Measurements from ENCODE around the gene SLC29A4. TPM values are rescaled to one million over a fixed set of nuclear protein-coding genes. Genes with fewer than 3 reads are reported as not detected.
"Not testable (repeated sequence)": the region's sequence is repeated elsewhere in the genome, so short reads cannot be mapped to it uniquely, and the experiment has no call there.

Gene SLC29A4
- total RNA-seq, 1 donor from 2014 or later, result 8.8 TPM

DNA sequence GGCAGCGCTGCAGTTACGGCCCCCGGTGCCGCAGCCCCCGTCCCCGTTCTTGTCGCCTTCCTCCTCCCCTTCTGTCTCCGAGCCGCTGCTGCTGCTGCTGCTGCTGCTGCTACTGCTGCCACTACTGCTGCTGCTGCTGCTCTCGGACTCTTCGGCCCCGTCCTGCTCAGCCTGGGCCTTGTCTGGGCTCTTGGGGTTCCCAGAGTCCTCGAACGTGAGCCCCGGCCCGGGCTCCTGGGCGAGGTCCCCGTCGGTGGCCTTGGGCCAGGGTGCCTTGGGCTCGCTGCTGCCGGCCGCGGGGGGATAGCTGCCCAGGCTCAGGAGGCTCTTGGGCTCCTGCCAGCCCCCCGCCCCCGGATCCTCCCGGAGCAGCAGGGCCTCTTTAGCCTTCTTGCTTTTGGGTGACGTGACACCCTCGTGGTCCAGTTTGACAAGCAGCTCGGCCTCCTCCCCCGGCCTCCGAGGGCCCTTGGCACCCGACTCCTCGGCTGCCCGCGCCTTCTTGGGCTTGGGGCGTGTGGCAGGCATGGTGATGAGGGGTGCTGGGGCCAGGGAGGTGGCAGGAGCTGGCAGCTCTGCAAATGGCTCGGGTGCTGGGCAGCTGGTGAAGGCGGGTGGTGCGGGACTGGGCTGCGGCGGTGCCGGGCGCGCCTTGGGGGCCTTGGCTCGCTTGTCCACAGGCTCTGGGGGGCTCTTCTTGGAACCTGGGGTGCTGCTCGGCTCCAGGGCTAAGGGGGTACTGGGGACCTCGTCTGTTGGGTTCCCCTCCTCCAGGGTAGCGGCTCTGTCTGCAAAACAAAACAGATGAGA is 30.5 kb downstream of the SLC29A4 start:
- ATAC-seq, result peak; percentile 20
- DNase-seq (ENCODE audit: low spot score); intact Hi-C loops (cut with DNase I): not testable (repeated sequence)

- intact Hi-C loops (cut with DNase I), result no loop called here
- ATAC-seq (peak; percentile 29), DNase-seq (ENCODE audit: low spot score) (no peak)
Observed at GRCh38 chr7:5314864-5315263, 32.1 kb downstream of the SLC29A4 start.

DNA sequence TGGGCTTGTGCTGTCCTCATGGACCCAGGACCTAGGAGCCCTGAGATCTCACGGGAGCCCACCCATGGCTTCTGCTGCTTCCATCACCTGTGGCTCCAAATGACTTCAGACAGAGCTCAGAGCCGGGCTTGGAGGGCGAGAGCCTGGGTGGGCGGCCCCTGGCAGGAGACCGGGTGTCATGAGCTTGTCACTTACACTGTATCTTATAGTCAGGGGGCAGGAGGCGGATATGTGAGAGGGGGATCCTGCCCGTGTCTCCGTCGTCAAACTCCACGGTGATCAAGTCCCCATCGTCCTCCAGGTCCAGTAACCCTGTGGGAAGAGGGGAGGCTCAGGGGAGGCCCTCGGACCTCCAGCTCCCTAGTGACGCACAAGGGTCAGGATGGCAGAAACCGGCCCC is 33.0 kb downstream of the SLC29A4 start:
- intact Hi-C loops (cut with DNase I), result no loop called here
- DNase-seq (ENCODE audit: low spot score) (no peak), ATAC-seq (peak; percentile 18)

DNA sequence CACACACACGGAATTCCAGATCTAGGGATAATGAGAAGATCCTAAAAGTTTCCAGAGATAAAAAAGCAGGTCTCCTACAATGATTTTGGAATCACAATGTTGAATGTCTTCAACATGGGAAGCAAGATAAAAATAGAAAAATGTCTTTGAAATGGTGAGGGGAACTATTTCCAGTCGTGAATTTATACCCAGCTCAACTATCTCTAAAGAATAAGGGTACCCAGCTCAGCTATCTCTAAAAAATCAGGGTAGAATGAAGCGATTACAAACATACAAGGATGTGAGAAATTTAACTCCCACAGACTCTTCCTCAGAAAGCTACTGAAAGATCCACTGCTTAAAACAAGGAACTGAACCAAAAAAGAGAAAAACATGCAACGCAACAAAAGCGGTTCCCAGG is 35.9 kb downstream of the SLC29A4 start:
- intact Hi-C loops (cut with DNase I); DNase-seq (ENCODE audit: low spot score); ATAC-seq: not testable (repeated sequence)

DNA sequence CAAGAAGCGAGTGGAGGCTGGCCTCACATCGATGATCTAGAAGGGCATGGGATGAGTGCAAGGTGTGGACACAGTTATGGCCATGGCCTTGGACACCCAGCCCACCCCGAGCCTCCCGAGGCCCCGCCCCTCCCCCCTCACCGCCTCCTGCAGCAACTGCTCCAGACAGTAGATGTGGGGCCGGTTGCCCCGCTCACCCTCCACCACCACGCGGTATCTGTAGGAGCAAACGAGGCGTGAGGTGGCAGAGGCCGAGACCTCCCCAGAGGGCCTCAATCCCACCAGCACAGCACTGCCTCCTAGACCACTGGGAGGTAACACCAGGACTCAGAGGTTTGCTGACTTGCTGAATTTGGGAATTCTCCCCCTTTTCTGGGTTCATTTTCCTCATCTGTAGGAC is 37.6 kb downstream of the SLC29A4 start:
- intact Hi-C loops (cut with DNase I), result no loop called here
- DNase-seq (ENCODE audit: low spot score) (no peak), ATAC-seq (no peak)

DNA sequence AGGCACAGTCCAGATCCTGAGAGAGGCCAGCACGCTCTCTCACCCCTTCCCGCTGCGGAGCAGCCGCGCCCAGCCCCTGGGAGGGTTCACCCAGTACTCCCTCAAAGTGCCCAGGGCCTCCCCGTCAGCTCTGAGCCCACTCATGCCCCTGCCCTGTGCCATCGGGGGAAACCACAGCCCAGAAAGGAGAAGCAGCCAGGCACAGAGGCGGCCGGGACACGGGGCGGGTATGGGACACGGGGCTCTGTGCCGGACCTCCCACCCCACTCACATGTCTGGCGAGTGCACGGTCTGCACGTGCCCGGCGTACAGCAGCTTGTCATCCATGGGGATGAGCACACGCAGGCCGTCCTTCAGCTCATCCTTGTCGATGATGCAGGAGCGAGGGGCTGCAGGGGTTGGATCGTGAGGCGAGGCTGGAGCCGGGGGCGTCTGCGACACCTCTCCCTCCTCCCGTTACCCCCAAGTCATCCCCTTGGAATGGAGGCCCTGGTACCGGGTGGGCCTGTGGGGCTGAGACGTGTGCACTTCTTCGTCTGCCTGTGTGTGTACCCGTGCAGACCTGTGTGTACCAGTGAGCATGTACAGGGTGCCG is 38.2 kb downstream of the SLC29A4 start:
- DNase-seq (ENCODE audit: low spot score) (no peak), ATAC-seq (no peak)
- intact Hi-C loops (cut with DNase I), result no loop called here

DNA sequence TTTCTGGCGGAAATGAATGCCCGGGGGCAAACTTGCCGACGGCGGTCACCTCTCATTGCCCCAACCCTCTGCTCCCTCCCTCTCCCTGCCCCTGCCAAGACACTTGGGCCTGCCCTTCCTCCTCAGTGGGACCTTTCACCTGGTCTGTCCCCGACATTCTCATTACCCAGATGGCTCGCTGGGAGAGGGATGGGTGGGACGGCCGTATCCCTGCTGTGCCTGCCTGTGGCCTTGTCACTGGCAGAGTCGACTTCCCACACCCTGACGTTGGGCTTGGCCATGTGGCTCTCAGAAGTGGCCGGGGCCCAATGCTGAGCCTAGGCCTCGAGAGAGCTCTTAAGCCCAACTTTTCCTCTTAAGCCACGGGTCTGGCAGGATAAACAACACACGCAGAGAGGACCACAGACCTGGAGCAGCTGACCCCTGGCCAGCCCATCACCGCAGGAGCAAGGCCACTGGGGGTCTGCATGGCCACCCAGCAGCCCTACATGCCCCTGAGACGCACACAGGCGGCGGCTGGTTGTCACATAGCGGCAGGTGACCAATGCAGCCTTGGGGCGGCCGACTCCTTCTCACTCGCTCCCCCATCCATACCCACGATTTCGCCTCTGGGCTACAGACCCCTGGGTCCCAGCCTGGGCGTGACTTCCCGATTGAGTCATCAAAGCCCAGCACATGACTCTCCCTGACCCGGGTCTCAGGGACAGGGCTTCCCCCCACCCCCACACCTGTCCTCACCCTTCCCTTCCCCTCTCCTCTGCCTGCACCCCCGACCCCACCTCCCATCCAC is 40.1 kb downstream of the SLC29A4 start:
- no peak for ATAC-seq

GRCh38 chr7:5323800-5324781 is 41.3 kb downstream of the SLC29A4 start:
- ATAC-seq; intact Hi-C loops (cut with DNase I); DNase-seq (ENCODE audit: low spot score): not testable (repeated sequence)

More for the DNA sequence above, 40.1 kb downstream of the SLC29A4 start:
- no peak for DNase-seq (ENCODE audit: low spot score)
- intact Hi-C loops (cut with DNase I), result no loop called here

DNA sequence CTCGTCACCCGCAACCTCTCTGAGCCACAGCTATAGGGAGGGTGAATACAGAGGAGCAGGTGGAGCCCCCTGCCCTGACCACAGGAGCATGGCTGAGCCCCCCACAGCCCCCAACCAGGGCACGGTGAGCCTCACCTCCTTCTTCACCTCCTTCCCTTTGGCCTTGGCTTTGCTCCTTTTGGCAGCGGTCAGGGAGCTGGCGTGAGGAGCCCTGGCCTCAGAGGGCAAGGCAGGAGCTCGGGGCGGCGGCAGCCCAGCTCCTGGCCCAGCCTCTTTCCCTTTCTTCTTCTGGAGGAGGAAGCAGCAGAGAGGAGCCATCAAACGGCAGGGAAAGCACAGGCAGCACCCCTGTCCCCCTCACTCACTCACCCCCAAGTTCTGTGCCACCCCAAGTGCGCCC is 42.2 kb downstream of the SLC29A4 start:
- ATAC-seq (no peak), DNase-seq (ENCODE audit: low spot score) (no peak)
- intact Hi-C loops (cut with DNase I), result no loop called here

- intact Hi-C loops (cut with DNase I), result no loop called here
- DNase-seq (ENCODE audit: low spot score) (no peak), ATAC-seq (no peak)
Observed at GRCh38 chr7:5330288-5330687, 47.5 kb downstream of the SLC29A4 start.

GRCh38 chr7:5332579-5332978 is 49.8 kb downstream of the SLC29A4 start:
- DNase-seq (ENCODE audit: low spot score) (no peak), ATAC-seq (peak; percentile 14)
- intact Hi-C loops (cut with DNase I), result no loop called here

GRCh38 chr7:5333121-5334045 is 50.6 kb downstream of the SLC29A4 start:
- intact Hi-C loops (cut with DNase I), result no loop called here
- ATAC-seq, result peak; percentile 36
- DNase-seq (ENCODE audit: low spot score), result no peak

GRCh38 chr7:5334671-5335070 is 51.9 kb downstream of the SLC29A4 start:
- no peak for DNase-seq (ENCODE audit: low spot score)
- ATAC-seq, result no peak
- intact Hi-C loops (cut with DNase I), result no loop called here

GRCh38 chr7:5337047-5337446 is 54.3 kb downstream of the SLC29A4 start:
- intact Hi-C loops (cut with DNase I), result no loop called here
- DNase-seq (ENCODE audit: low spot score) (no peak), ATAC-seq (no peak)

DNA sequence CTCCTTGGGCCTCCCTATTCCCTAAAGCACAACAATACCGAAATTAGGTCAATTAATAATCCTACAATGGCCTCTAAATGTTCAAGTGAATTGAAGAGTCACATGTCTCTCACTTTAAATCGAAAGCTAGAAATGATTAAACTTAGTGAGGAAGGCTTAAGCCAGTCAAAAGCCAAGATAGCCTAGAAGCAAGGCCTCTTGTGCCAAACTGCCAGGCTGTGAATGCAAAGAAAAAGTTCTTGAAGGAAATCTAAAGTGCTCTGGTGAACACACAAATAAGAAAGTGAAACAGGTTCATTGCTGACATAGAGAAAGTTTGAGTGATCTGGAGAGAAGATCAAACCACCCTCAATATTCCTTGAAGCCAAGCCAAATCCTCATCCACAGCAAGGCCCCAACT is 57.2 kb downstream of the SLC29A4 start:
- DNase-seq (ENCODE audit: low spot score) (no peak), ATAC-seq (no peak)
- intact Hi-C loops (cut with DNase I), result no loop called here

DNA sequence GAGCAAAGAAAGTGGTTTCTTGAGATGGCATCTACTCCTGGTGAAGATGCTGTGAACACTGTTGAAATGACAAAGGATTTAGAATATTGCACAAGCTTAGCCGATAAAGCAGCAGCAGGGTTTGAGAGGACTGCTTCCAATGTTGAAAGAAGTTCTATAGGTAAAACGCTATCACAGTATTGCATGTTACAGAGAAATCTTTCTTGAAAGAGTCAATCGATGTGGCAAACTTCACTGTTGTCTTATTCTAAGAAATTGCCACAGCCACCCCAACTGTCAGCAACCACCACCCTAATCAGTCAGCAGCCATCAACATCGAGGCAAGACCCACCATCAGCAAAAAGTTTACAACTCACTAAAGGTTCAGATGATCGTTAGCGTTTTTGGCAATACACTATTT is 59.9 kb downstream of the SLC29A4 start:
- intact Hi-C loops (cut with DNase I), result no loop called here
- no peak for DNase-seq (ENCODE audit: low spot score)
- no peak for ATAC-seq

DNA sequence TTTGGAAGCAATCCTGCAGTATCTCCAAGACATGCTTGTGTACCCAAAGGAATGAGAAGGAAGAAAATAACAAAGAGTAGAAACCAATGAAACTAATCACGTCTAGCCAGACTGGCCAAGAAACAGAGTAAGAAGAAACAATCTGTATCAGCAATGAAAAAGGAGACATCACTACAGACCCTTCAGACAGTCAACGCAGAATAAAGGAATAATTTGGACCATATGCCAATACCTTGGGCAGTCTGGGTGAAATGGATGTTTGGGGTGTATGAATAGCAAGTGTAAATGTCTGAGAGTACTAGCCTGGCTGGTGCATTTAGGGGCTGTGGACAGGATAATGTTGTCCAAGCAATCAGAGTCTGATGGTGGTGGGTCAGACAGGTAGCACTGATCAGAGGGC is 61.1 kb downstream of the SLC29A4 start:
- no peak for ATAC-seq
- intact Hi-C loops (cut with DNase I), result no loop called here
- DNase-seq (ENCODE audit: low spot score), result no peak

DNA sequence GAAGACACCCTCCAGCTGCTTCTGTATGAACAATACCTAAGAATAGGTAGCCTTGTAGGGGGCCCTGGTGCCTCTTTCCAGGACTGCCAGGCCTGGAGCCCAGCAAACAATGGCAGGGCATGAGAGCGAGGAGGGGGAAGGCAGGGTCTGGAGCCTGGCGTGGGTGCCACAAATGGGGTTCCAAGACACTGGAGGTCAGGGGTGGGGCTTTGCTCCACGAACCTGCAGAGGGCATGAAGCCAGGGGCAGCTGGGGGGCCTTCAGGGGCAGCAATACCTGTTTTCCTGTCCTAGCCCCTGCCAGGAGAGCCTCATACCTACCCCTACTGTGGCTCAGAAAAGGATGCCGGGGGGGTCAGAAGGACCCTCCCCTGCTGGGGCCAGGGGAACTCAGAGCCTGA is 61.6 kb downstream of the SLC29A4 start:
- no peak for DNase-seq (ENCODE audit: low spot score)
- ATAC-seq, result no peak
- intact Hi-C loops (cut with DNase I), result no loop called here
